Peyer's patch (tissue), 4 donors: ENCODE results near the gene LRBA. TPM values are rescaled to one million over a fixed set of nuclear protein-coding genes. Genes with fewer than 3 reads are reported as not detected.

ENCODE experiments used
- DNase-seq, 3 donors: peaks; one replicate each; pipeline ENCODE4 v3.0.0-alpha.2; 2017 to 2019
- H3K27ac ChIP-seq, 4 donors: fragments of 200-600 bp; sonication (generic); one replicate each; pipeline ENCODE4 v1.5.1; 2016 to 2019
- H3K27me3 ChIP-seq, 2 donors: fragments of 200-600 bp; sonication (generic); one replicate each; pipeline ENCODE4 v1.5.1; 2019
- H3K36me3 ChIP-seq, 3 donors: fragments of 200-600 bp; sonication (generic); one replicate each; pipeline ENCODE4 v1.5.1; 2016 to 2019
- H3K4me1 ChIP-seq, 4 donors: fragments of 200-600 bp; sonication (generic); one replicate each; pipeline ENCODE4 v1.5.1; 2016 to 2019
- H3K4me3 ChIP-seq, 4 donors: fragments of 200-600 bp; sonication (generic); 1 replicate in 3 of 4; 2 replicates in 1 of 4; pipeline ENCODE4 v1.5.1; 2016 to 2019; ENCODE audit warnings: mild to moderate bottlenecking in 1 of 4
- H3K9me3 ChIP-seq, 4 donors: fragments of 200-600 bp; sonication (generic); one replicate each; pipeline ENCODE4 v1.5.1; 2016 to 2019; ENCODE audit warnings: mild to moderate bottlenecking in 1 of 4
- POLR2A ChIP-seq, 2 donors: fragments of 450-650 bp; IDR thresholded peaks; one replicate each; pipeline ENCODE4 v1.5.1; 2017; ENCODE audit warnings: antibody characterized with exemption in 2 of 2, mild to moderate bottlenecking in 2 of 2, moderate library complexity in 2 of 2
- total RNA-seq, 4 donors: library from RNA; depleted of rRNA; stranded (reverse); fragments of >200 nt; gene quantifications; one replicate each; pipeline ENCODE4 v1.1.0, GENCODE V29; 2016
- TF ChIP-seq, protein P1 (sequence below), 6 experiments: fragments of 450-650 bp in 4 of 6; fragments of 200-600 bp in 2 of 6; sonication (generic) in 1 of 6; IDR thresholded peaks; one replicate each; pipeline ENCODE4 v1.5.1; 2017 to 2019; ENCODE audit warnings: antibody characterized with exemption in 6 of 6, mild to moderate bottlenecking in 3 of 6, moderate library complexity in 1 of 6

Gene LRBA
- total RNA-seq, 4 donors from 2014 or later: 71.5 to 120 (median 91.7) TPM

DNA sequence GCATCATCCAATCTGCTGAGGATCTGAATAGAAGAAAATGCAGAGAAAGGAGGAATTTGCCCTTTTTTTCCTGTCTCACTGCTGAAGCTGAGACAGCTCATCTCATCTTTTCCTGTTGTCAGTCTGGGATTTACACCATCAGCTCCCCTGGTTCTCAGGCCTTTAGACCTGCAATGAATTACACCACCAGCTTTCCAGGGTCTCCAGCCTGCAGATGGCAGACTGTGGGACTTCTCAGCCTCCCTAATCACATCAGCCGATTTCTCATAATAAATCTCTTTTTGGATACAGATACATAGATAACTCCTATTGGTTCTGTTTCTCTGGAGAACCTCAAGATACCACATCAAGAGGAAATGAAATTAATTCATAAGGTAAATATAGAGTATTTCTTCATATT, 567.7 kb downstream of the LRBA start:
- Histone ChIP-seq H3K9me3 (no peaks in the 10 kb centered on the region), H3K4me1 (no peaks in the 10 kb centered on the region), H3K27me3 (no peaks in the 10 kb centered on the region), H3K36me3 (no peaks in the 10 kb centered on the region), H3K4me3 (no peak overlapping the region), H3K27ac (no peak overlapping the region)
- no peak for TF ChIP-seq POLR2A (IDR thresholded peaks at IDR 0.05)
- TF ChIP-seq, protein P1, sequence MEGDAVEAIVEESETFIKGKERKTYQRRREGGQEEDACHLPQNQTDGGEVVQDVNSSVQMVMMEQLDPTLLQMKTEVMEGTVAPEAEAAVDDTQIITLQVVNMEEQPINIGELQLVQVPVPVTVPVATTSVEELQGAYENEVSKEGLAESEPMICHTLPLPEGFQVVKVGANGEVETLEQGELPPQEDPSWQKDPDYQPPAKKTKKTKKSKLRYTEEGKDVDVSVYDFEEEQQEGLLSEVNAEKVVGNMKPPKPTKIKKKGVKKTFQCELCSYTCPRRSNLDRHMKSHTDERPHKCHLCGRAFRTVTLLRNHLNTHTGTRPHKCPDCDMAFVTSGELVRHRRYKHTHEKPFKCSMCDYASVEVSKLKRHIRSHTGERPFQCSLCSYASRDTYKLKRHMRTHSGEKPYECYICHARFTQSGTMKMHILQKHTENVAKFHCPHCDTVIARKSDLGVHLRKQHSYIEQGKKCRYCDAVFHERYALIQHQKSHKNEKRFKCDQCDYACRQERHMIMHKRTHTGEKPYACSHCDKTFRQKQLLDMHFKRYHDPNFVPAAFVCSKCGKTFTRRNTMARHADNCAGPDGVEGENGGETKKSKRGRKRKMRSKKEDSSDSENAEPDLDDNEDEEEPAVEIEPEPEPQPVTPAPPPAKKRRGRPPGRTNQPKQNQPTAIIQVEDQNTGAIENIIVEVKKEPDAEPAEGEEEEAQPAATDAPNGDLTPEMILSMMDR (IDR thresholded peaks at IDR 0.05): no peak
- no peak for DNase-seq

DNA sequence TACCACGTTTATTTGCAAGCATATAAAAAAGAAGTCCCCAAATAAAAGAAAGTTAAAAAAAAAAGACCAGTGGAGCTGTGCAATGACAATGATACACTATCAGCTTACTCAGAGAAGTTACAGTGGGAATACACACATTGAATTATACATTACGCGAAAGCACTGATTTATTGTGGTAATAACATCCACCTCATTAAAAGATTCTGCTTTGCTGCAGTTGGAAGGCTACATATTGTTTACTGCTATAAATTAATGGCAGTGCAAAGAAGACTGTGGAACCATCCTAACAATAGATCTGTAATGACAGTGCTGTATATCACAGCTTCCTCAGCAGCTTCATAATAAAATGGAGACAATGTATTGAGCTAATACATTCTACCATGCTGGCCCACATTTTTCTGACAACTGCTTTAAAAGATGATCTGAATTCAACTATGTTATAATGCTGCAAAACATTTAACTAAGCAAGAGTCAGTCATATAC, 575.6 kb downstream of the LRBA start:
- no peak for DNase-seq
- TF ChIP-seq POLR2A (IDR thresholded peaks at IDR 0.05): no peak
- TF ChIP-seq, protein P1 (IDR thresholded peaks at IDR 0.05): no peak
- no peaks in the 10 kb centered on the region for H3K27me3 ChIP-seq
- no peaks in the 10 kb centered on the region for H3K4me1 ChIP-seq
- H3K4me3 ChIP-seq: no peak overlapping the region
- H3K27ac ChIP-seq: no peak overlapping the region
- H3K9me3 ChIP-seq: no peaks in the 10 kb centered on the region
- H3K36me3 ChIP-seq: no peaks in the 10 kb centered on the region

DNA sequence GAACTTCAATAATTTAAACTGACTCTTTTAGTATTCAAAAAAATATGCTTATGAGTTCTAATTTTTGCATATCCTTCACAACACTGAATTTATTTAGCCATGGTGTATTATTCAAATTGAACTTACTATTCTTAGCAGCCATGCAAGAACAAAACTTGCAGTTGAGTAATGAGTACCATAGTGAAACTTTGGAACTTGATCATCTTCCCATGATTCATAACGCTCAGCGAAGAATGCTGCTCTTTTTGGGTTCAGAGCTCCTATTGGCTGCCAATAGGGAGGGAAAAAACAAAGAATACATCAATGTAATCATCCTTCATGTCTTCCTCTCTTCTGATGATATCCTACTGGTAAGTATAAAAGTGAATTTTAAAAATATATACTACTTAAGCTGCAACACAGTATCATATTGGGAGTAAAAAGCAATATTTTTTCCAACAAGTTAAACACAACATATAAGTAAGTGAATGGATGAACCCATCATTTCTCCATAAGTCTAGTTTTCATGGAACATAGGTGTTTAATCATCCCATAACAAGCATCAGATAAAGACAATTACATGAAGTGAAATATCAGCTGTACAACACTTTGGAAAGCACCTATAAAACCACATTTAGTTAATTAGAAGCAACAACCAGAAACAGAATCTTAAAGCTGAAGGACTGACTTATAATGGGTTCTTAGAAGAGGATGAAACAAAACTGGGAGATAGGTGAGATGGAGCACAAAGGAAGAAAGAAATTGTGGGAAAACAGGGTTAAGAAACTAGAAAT, 578.3 kb downstream of the LRBA start:
- no peak overlapping the region for H3K4me3 ChIP-seq
- DNase-seq: no peak
- H3K27ac ChIP-seq: no peak overlapping the region
- no peaks in the 10 kb centered on the region for H3K4me1 ChIP-seq
- H3K9me3 ChIP-seq: no peaks in the 10 kb centered on the region
- no peak for TF ChIP-seq POLR2A (IDR thresholded peaks at IDR 0.05)
- TF ChIP-seq, protein P1 (IDR thresholded peaks at IDR 0.05): no peak
- no peaks in the 10 kb centered on the region for H3K27me3 ChIP-seq
- H3K36me3 ChIP-seq: no peaks in the 10 kb centered on the region

DNA sequence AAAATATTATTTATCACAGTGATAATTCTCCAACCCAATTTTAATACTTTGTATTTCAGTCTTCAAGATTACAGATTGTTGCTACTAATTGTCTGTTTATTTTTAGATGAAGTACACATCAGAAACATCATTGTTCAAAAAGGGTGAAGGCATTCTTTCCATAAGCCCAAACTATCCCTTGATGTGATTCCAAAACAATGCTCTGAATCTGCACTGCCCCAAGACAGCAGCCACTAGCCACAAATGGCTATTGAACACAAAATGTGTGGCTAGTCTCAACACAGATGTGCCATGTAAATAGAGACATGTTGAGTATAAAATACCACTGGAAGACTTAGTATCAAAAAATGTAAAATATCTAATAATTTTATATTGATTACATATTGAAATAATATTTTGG, 583.9 kb downstream of the LRBA start:
- TF ChIP-seq, protein P1 (IDR thresholded peaks at IDR 0.05): no peak
- TF ChIP-seq POLR2A (IDR thresholded peaks at IDR 0.05): no peak
- Histone ChIP-seq H3K36me3 (no peaks in the 10 kb centered on the region), H3K27me3 (no peaks in the 10 kb centered on the region), H3K27ac (no peak overlapping the region), H3K4me1 (no peaks in the 10 kb centered on the region), H3K4me3 (no peak overlapping the region), H3K9me3 (no peaks in the 10 kb centered on the region)
- no peak for DNase-seq

DNA sequence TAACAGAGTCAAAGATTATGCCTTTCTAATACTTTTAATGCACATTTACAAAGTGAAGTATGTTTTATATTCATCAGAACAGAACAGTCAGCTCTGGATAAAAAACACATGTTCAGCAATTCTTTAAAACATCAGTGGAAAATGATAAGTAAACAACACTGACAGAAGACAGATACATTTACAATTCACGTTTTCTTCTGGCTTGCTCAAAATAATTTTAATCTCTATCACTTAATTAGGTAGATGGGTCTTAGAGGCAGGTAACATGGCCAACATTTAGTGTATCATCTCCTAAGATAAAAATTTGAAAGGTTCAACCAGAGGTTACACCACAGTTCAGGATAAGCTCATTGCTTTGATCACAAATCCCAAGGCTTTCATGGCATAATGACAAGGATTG, 589.9 kb downstream of the LRBA start:
- Histone ChIP-seq H3K36me3 (peaks cover 0 to 7% (median 0%) of the 10 kb centered on the region in 3 donors), H3K4me1 (no peaks in the 10 kb centered on the region), H3K27ac (no peak overlapping the region), H3K27me3 (no peaks in the 10 kb centered on the region), H3K4me3 (no peak overlapping the region), H3K9me3 (no peaks in the 10 kb centered on the region)
- TF ChIP-seq, protein P1 (IDR thresholded peaks at IDR 0.05): no peak
- TF ChIP-seq POLR2A (IDR thresholded peaks at IDR 0.05): no peak
- no peak for DNase-seq
